GM12892 (cell line): ENCODE data around the gene MRPL24.

Experiments used
- POLR2A ChIP-seq: IDR thresholded peaks from 2 replicates; pipeline ENCODE4 v1.6.1; 2011; ENCODE audit warnings: low read depth, low read length, control low read depth
- POLR2AphosphoS5 ChIP-seq: IDR thresholded peaks from 2 replicates; pipeline ENCODE4 v1.6.1; 2011; ENCODE audit warnings: low read depth, low read length, control low read depth
- TAF1 ChIP-seq: IDR thresholded peaks from 2 replicates; pipeline ENCODE4 v1.6.1; 2011; ENCODE audit warnings: low read depth, mild to moderate bottlenecking, control low read depth, low read length, borderline replicate concordance

- no peak for TF ChIP-seq POLR2A
- no peak for TF ChIP-seq POLR2AphosphoS5
- no peak for TF ChIP-seq TAF1
Measured at GRCh38 chr1:156689035-156689952, 51.6 kb downstream of the MRPL24 start.
